HG02610 (cell line): ENCODE results near the gene DENND1A.

Experiments used
- ATAC-seq: cut with Tn5 transposase; IDR thresholded peaks from one replicate; pipeline ENCODE4 v1.9.1; 2021; ENCODE audit warnings: mild to moderate bottlenecking, moderate library complexity; ENCODE audit not compliant: unreplicated experiment

The DENND1A gene

DNA sequence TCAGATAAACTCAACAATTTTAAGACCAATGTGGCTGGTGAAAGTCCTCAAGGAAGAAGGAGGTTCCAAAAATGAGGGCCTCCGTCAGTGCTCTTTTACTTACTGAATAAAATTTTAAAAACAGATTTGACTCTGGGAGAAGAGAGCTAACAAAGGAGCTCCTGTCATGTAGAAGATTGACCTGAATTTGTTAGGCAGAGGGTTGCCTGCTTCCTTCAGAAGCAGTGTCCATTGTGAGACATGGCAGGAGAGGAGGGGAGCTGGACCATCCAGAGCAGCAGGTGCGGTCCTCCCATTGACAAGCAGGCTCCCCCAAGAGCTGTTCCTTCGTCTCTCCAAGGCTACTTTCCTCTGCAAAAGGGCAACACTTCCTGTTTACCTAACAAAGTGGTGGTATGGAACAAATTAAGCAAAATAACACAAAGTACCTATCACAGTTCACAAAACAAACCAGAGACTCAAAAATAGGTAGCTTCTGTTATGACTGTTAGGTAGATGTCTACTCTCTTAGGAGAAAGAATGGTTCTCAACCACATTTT, 238.1 kb downstream of the DENND1A start:
- ATAC-seq, result no peak

DNA sequence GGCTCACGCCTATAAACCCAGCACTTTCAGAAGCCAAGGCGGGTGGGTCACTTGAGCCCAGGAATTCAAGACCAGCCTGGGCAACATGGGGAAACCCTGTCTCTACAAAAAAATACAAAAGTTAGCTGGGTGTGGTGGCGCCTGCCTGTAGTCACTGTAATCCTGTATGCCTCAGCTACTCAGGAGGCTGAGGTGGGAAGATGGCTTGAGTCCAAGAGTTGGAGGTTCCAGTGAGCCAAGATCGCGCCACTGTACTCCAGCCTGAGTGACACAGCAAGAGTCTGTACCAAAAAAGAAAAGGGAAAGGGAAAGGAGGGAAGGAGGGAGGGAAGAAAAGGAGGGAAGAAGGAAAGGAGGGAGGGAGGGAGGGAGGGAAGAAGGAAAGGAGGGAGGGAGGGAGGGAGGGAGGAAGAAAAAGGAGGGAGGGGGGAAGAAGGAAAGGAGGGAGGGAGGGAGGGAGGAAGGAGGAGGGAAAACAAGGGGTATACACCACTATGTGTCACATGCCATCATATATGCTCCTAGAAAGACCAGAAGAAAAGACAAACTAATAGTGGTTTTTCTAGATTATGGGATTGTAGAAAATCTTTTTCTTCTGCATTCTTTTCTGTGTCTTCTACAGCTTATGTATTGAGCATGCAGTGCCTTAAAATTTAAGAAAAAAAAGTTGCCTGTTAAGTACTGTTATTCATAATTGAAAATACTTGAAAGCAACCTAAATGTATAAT, 240.1 kb downstream of the DENND1A start:
- ATAC-seq, result no peak

DNA sequence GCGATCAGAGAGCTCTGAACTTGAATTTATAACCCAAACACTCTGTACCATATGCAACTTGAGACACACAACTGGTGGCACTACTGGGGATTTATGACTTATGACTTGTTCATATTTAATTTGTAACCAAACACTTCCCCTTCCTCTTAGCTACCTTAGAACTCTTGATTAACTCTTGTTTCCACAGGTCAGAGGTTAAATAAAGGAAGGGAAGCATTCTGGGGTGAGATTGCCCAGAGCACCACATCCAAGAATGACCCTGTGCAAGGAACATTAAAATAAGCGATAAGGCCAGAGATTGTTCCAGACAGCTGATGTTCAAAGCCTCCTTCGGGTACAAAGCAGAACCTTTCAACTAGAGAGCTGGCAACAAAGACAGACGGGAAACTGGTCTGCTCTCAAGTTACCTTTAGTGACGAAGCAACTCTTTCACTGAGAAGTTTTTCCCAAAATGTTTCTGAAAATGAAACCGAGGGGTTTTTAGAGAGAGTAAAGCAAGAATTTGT, 242.6 kb downstream of the DENND1A start:
- no peak for ATAC-seq

DNA sequence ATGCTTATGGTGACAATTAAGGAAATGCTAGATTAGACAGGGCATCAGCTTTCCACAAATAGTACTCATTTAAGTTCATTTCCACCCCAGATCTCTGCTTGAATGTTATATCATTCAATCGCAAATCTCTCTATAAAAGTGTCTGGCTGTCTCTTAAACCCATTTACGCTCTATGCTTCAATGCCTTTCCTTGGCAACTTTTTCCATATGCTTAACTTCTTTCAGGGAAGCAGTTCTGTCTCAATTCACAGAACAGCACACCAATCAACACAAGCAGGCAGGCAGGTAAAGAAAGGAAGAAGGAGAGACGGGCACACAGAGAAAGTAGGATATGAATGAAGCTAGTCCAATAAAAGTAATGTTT, 243.1 kb downstream of the DENND1A start:
- no peak for ATAC-seq

DNA sequence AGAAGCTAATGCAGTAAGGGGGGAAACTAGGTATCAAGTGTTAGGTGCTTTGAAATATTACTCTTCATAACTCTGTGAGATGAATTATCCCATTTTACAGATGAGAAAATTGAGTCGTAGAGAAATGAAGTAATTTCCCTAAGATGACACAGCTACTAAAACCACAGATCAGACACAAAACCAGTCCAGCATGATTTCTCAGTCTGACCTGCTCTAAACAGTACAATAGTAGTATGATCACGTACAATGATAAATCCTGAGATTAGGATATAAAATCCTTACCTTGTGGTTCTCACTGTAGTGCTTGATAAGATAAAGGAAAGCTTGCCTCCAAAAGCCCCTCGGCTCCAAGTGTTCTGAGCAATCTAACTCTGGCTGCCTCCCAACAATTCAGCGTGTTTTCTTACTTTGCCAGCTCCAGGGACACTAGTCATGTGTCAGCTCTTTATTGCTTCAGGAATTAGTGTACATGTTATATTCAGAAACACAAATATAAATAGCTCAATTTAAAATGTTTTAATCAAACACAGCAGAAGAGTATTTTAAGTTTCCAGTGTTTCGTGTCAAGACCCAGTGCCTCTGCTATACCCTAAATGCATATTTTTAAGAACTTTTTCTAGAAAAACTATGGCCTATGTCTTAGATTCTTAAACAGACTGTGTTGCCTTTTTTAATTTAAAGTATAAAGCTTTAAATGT, 243.6 kb downstream of the DENND1A start:
- ATAC-seq, result no peak

DNA sequence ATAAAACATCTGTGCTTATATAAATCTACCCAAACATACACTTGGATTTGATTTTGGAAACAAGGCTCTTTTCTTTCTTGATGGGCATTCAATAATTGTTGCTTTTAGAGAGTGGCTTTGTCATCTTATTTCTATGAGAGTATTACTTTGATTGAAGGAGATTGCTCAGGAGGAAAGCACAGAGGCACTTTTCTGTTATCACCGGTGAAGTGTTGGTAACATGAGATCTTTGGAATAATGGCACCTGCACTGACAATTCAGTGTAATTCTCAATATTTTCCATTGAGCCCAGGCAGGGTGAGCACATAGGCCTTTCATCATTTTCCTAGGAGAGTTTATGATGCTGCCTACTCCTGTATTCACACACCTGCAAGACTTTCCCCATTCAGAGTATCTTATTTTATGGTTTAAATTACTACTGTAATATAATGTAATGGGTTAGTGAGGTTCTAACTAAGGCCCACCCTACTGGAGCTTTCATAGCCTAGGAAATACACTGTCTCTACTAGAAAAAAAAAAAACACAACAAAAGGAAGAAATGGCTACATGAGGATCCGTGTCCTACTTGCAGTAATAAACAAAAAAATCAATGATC, 244.3 kb downstream of the DENND1A start:
- ATAC-seq, result no peak

DNA sequence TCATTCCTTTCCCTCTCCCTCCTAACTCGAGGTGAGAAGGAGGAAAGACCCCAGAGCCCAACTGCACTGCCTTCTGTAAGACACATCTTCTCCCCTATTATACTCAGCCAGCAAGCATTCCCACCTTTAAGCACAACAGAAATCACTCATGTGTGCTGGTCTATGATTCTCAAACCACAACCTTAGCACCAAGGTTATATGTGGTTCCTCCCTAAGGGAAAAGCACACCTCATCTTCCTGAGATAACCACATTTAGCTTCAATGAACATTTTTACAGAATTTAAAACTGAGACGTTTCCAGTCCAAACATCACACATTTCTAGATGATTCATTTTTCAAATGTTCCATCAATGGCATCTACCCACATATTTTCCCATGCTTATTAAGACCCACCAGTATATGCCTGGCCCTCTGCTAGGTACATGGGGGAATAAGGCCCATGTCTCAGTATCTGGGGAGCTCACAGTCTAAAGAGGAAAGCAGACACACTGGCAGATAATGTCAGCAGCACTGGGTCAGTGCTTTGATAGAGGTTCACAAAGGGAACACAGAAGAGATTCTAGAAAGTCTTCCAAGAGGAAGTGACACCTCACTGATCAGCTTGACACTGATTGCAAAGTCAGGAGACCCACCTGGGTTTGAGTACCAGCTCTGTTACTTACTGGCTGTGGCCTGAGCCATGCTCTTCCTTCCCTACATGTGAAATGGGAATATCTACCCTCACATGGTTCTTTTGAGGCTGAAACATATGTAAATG, 245.4 kb downstream of the DENND1A start:
- peak; percentile 63 for ATAC-seq

DNA sequence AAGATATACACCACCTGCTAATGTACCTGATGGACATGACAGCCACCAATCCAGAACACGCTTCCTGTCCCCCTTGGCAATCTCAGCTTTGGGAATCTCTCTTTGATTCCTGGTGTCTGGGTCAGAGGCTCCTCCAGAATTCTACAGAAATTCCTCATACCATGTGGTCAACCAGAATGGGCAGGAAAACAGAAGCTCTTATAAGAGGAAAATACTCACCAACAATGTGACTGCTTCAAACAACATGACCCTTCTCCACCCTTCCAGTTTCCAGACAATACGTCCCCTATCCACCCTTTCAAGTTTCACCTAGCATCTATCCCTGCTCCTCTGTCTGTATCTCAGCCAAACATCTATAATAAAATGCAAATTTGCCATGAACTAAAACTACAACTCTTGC, 247.2 kb downstream of the DENND1A start:
- no peak for ATAC-seq

DNA sequence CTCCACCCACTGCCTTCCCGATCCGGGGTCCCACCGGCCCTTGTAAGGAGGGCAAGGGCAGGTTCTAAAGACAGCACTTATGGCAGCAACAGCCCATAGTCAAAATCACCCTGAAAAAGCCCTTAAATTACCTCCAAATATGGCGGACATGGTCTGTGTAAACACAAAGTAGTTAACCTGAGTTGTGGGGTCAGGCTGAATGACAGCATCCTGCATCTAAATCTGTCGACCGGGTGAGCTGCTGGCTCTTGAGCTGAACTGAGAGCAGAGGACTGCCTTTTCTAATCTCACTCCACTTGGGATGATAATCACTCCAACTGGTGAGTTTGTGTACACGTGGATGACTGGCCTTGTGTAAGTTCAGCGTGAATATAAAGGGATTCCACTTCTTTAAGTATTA, 249.6 kb downstream of the DENND1A start:
- no peak for ATAC-seq

DNA sequence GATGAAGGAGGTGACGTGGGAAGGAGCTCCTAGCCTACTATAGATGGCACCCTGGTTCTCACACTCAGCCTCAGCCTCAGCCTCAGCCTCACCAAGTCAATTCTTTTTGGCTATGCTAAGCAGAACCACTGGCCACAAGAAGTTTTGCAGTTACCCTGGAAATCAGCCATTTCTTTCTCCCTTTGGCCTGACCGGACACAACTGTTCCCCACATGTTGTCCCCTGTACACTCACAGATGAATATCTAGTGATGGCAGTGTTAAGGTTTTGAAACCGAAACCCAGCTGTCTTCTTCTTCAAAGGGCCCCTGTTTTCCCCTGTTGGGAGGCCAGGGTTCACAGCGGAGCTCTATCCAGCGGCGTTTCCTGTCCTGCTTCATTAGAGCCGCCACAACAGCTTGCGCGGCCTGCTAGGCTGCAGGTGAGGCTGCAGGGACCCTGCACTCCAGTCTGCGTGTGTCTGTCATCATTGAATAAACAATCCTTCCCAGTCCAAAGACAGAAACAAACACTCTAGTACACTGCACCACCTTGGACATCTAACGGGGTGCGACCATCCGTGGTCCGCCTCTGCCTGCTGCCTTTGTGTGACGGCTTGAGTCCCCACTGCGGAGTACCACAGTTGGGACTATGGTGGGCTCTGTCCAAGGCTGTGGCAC, 250.5 kb downstream of the DENND1A start:
- peak; percentile 95 for ATAC-seq

DNA sequence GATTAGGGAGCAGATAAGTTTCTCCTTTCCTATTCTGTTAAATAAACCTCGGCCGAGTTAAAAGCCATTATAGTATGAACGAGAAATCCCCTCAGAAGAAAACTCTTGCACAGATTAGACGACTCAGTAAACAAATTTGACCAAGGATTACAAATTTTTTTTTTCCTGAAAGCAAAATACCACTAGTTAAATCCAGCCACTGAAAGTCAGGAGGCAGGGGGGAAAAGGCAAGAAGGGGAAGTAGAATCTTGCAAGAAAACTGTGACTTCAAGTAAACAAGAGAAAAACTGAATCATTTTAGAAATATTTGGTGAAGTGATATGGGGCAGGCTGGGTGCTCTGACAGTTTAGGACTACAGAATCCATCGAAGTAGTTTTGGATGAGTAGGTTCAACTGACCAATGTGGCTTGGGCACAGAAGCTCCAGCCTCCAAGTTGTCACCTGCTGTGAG, 251.0 kb downstream of the DENND1A start:
- no peak for ATAC-seq

DNA sequence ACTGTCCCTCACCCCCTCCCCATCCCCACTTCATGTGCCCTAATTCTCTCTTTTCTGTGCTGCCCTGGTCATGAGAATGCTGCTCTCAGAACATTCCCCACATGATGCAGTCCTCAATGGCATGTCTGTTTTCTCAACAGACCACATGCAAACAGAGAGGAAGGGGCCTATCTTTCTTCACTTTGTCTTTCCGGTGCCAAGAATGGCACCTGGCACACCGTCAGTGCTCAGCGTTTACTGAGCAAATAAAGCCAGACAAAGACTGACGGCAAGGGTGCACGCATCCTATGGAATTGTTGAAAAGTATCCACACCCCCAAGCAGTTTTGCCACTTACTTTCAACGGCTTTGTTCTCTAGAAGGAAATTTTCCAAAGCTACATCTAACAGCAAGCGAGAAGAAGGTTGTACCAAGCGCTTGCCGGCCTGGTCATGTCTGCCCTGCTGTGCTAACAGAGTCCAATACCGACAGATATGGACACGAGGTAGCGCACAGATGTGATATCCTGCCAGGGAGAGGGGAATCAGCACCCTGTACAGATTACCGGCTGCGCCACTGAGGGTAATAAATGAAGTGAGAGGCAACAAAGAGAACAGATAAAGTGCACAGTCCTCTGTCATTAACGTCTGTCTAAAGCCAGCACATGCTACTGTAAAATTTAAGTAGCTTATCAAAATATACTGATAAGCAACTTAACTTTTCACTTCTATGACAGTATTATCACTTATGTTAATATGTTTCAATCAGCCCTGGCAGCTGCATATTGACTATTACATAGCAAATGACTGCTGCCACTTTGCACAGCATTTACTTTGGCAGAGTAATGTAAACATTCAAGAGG, 251.7 kb downstream of the DENND1A start:
- no peak for ATAC-seq

DNA sequence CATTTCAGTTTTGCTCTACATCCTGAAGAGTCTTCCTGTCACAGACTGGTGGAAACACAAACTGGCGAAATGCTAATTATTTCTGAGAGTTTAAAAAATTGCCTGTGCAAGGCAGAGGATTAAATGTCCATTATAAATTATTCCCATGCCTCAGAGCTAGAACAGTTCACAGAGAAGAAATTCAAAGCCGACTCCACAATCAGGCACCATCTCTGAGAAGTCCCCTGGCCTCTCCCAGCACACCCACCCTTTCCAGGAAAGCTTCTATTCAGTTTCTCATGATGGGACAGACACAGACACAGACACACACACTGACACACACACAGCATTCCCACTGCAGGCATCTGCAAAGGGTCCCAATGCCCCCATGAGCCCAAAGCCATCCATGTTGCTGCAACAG, 253.1 kb downstream of the DENND1A start:
- no peak for ATAC-seq

DNA sequence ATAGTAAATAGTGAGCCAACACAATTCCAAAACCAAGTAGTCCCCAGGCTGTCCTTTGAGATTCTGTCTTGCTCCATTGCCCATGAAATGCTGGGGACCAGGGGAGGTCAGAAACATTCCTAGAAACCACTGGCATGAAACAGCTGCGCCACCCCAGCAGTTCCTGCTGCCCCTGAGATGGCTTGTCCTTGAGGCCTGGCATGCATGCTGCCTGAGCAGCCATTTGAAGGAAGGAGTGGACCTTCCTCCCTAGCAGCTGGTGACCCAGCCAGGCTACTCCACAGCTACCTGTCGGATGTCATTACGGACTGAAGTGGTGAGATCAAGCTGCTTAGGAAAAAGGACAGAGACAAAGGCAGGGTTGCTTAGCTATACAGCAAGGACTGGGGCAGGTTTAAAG, 260.6 kb downstream of the DENND1A start:
- ATAC-seq, result no peak

DNA sequence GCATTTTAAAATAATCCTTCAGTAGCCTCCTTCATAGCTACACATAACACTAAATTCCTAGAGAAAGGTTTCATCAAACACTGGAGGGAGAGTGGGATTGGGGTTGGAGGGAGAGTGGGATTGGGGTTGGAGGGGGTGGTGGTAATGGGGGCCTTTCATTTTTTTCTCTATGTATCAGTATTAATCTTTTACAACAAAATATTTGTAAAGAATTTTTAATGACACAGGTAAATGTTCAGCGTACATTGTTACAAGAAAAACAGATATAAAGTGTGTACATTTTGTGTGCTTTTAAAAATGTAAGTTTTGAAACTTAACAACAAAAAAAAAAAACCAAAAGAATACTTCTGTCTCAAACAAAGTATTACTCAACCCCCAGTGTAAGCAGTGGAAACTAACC, 266.4 kb downstream of the DENND1A start:
- ATAC-seq, result no peak

DNA sequence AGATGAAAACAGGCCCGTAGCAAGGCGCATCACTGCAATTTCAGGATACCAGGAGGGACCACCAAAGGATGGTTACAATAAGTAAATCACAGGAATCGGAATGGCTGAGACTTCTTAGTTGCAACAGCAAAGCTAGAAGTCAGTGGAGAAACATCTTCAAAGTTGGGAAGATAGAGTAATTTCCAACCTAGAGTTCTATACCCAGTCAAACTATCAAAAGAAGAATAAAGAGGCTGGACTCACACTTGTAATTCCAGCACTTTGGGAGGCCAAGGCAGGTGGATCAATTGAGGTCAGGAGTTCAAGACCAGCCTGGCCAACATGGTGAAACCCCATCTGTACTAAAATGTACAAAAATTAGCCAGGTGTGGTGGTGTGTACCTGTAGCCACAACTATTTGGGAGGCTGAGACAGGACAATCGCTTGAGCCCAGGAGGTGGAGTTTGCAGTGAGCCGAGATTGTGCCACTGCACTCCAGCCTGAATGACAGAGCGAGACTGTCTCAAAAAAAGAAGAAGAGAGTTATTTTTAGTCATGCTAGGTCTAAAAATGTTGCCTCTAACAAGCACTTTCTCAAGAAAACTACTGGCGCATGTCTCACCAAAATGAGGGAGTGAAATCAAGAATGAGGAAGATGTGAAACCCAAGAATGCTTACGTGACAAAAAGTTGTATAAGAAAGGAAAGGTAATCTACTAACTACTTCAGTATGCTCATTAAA, 267.7 kb downstream of the DENND1A start:
- ATAC-seq, result no peak

DNA sequence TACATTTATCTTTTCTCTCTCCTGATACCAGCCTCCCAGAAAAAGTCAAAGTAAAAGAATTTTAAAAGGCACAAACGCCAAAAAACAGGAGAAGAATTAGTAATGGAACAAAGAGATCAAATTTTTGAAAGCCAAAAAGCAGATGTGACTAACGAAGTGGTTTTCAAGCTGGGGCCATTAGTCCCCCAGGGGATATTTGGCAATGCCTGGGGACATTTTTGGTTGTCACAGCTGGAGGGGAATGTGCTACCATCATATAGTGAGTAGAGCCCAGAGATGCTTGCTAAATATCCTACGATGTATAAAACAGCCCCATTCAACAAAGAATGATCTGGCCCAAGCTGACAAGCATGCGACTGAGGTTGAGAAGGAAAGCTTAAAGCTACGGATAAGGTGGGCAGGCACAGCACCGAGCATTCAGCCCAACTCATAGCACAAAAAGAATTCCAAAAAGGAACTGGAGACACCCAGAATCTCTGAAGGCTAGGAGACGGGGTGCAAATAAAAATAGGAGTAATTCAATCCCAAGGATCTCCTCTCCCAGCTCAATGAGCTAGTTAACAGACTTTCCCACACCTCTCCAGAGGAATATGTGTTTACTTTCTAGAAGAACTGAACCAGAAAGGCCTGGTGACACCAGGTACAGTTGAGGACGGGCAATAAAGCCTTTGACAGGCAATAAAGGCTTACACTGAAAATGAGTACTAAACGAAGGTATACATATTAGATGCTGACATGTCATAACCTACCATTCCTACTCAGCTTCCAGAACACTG, 269.0 kb downstream of the DENND1A start:
- peak; percentile 48 for ATAC-seq

DNA sequence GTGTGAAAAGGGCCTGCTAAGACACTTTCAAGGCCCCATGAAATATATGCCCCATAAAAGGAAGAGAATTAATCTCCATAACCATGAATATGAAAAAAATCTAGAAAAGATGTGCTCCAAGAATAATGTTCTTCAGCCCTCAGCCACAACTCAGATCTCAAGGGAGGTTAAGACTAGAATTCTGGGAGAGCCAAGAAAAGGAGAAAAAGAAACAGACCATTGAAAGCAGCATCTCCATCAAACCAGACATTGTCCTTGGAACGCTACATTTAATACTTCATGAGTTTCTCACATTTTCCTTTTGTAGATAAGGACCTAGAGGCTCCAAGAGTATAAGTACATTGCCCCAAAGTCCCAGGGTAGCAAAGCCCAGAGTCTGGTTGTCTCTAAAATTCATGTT, 270.6 kb downstream of the DENND1A start:
- no peak for ATAC-seq
